HG03175 (cell line): ENCODE results near the gene PRAF2.
A peak's percentile ranks its signal among the peaks of the same experiment; 100 is the strongest.

Experiments used
- ATAC-seq: cut with Tn5 transposase; IDR thresholded peaks from one replicate; pipeline ENCODE4 v1.9.1; 2021; ENCODE audit warnings: mild to moderate bottlenecking, moderate library complexity; ENCODE audit not compliant: unreplicated experiment

Gene PRAF2, protein sequence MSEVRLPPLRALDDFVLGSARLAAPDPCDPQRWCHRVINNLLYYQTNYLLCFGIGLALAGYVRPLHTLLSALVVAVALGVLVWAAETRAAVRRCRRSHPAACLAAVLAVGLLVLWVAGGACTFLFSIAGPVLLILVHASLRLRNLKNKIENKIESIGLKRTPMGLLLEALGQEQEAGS

DNA sequence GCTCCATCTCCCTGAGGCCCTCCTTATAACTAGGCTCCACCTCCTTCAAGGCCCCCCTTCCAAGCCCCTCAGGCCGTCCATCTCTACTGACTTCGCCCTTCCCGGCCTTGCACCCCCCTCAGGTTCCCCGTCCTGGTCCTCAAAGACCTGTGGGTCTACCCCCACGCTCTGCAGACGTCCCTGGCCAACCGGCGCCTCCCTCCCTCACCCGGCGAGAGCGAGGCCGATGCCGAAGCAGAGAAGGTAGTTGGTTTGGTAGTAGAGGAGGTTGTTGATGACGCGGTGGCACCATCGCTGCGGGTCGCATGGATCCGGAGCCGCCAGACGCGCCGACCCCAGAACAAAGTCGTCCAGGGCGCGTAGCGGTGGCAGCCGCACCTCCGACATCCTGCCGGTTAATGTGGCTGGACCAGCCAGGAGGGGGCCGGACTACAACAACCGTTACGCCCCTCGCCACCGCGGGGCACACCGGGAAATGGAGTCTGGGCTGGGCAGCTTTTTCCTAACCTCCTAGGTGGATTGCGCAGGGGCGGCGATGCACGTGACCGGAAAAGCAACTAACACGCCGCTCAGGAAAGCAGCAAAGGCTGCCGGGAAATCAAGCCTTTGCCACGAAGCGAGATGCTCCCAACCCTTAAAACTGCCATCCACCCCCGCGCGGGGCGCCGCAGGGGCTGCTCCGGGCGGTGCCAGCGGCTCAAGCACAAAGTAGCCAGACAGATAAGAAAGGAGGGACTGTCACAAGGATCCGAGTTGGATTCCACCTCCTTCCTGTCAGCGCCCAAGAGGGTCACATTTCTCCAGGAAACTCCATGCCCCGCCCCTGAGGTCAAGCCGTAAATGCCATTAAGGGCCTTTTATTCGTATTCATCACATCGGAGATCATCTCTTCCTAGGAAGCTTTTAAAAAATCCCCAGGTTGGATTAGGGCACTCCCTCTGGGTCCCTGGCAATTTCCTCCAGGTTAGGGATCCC, at the start of gene PRAF2:
Gene PRAF2 (minus strand): TSS at position 402 of the 975 bp plus-strand sequence. CDS start 15 bp downstream, at position 387.
- ATAC-seq = peak; percentile 89

GRCh38 chrX:49122499-49122898, 48.7 kb upstream of the PRAF2 start:
- ATAC-seq = no peak

DNA sequence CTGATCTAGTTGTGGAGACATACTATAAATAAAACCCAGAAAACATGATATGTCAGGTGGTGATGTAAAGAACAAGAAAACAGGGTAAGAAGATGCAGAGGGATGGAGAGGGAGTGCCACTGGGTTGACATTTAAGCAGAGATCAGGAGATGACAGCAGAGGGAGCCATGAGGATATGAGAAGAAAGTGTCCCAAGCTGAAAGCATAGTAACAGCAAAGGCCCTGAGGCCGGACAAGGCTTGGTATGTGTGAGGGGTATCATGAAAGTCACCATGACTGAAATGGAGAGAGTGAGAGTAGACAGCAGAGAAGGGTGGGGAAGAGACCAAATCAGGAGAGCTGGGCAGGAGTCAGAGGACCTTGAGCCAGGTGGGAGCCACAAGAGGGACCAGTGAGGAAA, 46.3 kb upstream of the PRAF2 start:
- no peak for ATAC-seq

DNA sequence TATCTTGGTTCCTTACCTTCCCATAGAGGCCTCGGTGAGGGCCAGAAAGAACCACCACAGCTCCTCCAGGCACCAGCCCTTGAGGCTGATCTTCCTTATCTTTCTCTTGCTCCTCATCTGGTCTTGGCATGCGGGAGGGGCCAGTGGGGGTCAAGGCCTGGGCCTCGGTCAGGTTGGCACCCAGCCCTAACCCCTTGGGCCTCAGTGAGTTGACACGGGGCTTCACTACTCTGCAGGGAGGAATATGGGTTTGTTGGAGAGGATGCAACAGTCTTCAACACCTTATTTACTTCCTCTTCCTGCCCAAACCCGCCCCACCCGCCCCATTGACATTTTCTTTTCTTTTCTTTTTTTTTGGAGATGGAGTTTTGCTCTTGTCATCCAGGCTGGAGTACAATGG, 43.8 kb upstream of the PRAF2 start:
- no peak for ATAC-seq

DNA sequence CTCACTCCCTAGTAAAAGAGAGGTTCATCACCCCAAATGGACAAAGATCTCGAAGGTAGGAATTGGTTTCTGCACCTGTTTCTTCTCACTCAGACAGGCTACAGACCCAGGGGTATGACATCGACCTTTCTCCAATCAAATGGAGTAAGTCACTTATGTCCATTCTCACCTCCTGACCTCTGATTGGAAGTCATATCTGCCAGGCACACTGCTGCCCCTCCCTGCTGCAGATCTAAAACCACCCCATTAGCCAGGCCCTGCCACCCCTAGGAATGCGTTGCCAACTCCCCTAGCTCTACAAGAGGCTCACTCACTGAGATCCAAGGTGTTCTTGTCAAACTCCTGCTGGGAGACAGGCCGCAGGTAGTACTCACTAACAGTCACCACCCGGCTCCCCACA, 42.9 kb upstream of the PRAF2 start:
- ATAC-seq = no peak

GRCh38 chrX:49116076-49116475, 42.3 kb upstream of the PRAF2 start:
- ATAC-seq = no peak

DNA sequence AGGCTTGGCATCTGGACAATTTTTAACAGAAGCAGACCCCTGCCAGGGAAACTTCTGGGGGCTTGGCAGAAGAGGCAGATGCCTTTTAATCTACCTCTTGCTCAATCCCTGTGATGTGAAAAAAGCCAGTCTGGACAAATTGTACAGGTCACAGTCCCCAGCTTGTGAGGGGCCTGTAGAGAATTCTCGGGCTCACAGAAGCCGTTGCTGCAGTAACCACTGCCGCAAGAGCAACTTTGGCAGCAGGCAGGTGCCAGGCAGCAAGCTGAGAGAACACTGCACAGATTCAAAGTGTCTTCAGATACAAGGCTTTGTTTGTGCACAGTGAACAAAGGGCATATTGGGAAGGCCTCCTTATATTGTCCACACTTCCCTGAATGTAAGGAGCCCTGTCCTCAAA, 38.0 kb upstream of the PRAF2 start:
- no peak for ATAC-seq

- no peak for ATAC-seq
Measured at GRCh38 chrX:49110417-49110816, 36.6 kb upstream of the PRAF2 start.

GRCh38 chrX:49108641-49109040, 34.8 kb upstream of the PRAF2 start:
- no peak for ATAC-seq

DNA sequence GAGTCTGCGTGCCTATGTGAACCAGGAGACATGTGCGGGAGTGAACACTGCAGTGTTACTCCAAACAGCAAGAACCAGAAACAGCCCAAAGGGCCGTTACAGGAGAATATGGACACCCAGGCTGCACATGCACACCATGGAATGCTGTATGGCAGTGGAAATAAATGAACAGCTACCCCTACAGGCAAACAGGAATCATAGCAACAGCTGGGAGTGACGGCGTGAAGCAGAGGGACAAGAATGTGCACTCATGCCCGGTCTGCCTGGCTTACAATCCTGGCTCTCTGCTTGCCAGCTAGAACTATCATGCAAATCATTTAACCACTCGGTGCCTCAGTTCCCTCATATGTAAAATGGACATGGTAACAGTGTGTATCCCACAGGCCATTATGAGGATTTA, 33.1 kb upstream of the PRAF2 start:
- ATAC-seq = no peak

DNA sequence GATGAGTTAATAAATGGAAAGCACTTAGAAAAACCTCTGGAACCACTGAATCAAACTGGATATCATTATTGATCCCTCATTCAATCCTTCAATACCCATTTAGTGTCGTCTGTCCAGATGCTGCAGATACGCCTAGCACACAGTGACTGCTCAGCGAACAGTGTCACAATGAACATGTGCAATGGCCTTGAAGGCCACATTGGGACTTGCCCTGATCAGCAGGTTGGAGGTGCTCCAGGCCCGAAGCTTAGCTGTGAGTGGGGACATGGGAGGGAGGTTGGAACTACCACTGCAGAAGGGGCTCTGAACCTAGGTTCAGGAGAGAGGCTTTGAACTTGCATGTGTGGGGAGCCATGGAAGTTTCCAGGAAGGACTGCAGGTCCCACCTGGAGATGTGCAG, 32.5 kb upstream of the PRAF2 start:
- no peak for ATAC-seq

- no peak for ATAC-seq
Measured at GRCh38 chrX:49103637-49104036, 29.8 kb upstream of the PRAF2 start.

GRCh38 chrX:49102190-49102589, 28.4 kb upstream of the PRAF2 start:
- no peak for ATAC-seq

- no peak for ATAC-seq
Measured at GRCh38 chrX:49101629-49101984, 27.8 kb upstream of the PRAF2 start.

DNA sequence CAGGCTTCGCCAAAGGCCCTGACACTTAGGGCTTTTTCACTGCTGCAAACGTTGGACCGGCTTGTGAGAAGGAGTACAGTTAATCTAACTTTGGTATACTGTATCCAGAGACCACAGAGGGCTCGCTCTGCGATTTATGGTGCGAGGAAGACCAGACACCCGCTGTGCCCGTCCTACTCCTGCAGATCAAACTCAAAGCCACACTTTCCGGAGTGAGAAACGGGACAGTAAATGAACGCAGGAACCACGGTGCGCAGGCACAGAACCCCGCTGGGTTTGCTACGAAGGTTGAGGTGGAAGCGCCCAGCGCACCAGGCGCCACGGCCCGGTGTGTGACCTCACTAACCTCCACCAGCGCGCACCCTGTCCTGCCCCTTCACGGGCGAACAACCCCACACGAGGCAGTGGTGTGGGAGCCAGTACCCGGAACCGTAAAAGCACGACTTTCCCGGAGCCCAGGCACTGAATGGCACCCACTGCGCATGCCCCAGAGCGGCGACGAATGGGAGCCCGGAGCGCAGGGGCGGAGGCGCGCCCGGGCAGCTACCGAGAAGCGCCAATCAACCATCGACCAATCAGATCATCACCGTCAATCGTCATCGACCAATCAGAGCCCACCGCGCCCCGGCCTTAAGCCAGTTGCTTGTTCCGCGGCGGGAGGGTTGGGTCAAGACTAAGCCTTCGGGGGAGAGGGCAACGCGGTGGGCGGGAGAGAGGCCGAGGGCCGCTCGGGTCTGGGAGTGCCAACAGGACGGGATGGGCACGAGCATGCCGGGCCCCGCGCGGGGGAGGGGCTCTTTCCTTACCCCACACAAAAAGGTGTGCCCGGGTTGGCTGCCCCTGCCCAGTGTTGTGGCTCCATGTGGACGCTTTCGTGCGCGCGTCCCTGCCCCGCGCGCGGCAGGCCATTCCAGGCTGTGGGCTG, 27.2 kb upstream of the PRAF2 start:
- ATAC-seq = peak; percentile 95

DNA sequence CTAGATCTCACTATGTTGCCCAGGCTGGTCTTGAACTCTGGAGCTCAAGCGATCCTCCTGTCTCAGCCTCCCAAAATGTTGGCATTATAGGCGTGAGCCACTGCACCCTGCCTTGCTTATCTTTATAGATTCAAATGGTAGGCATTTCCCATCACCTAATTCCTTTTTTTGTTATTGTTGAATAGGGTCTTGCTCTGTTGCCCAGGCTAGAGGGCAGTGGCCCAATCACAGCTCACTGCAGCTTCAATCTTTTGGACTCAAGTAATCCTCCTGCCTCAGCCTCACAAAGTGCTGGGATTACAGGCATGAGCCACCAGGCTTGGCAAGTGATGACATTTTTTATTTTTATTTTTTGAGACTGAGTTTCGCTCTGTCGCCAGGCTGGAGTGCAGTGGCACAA, 22.6 kb upstream of the PRAF2 start:
- no peak for ATAC-seq

- no peak for ATAC-seq
Measured at GRCh38 chrX:49089553-49089952, 15.8 kb upstream of the PRAF2 start.

DNA sequence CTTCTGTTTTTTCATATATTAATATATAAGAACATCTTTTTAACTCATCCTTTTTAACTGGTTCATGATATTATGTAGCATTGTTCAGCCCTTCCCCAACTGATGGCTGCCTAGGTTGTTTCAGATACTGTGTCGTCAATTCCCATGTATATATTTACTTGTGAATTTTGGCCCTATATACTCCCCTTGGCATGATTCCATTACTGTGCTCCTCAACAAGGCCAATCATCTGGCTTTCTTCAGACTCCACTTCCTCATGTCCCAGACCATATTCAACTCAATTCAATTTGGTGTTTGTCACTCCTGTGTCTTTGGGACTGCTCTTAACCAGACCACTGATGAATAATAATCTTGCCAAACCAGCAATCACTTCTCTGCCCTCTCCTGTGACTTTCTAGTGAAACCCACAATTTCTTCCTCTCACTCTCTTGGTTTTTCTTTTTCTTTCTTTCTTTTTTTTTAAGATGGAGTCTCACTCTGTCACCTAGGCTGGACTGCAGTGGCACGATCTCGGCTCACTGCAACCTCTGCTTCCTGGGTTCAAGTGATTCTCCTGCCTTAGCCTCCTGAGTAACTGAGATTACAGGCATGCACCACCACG, 8.6 kb upstream of the PRAF2 start:
- ATAC-seq = no peak

DNA sequence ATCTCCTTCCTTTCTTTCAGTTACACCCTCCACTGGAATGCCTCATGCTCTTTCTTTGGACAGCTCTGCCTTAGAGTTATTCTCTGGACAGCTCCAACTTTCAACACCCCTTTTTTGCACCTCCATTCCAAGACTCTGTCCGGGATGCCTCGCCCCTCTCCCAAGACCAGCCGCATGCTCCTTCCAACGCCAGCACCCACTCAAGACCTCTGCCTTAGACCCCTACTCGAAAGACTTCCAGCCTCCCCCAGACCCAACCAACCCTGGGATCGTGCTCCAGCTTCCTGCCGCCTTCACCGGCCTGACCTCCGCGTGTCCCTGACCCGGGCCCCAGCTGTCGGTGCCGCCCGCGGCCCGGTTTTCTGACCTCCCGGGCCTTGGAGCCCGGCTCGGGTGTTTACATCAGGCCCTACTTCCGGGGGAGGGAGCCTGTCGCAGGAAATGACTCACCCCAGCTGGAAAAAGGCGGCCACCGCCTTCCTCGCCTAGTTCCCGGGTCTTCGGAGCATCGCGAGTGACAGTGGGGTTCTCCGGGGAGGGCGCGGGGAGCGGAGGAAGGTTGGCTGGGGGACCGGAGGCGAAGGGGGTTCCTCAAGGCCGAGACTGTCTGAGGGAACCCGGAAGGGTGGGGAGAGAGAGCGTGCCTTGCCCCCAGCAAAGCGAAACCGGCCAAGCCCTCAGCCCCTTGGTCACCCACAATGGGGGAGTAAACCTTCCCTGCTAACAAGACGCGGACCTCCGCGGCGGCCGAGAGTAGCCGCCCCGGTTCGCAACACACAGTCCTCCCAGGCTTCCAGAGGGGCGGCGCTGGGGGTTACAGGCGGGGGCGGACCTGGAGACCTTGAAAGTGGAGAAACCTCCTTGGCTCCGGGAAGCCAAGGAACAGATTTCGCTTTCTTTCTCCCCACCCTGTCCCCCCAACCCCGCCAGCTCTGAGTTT, 6.0 kb upstream of the PRAF2 start, which contains the start of gene WDR45:
Gene WDR45 (minus strand): TSS at position 399 of the 940 bp plus-strand sequence. CDS start 1,792 bp downstream, outside the sequence.
- ATAC-seq = peak; percentile 84

DNA sequence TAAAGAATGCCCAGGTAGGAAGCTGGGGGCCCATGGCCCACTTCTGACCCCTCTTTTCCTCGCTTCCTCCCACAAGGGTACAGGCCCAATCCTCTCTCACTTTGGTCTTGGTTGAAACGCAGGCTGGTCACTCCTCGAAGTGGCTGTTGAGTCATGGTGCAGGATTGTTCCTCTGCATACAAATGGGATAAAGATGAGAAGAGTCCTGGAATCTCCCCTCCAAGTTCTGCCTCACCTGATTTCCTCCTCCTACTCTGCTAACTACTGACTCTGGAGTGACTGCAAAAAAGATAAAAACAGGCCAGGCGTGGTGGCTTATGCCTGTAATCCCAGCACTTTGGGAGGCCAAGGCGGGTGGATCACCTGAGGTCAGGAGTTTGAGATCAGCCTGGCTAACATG, 4.1 kb upstream of the PRAF2 start:
- no peak for ATAC-seq
